Cardiac muscle cell (in vitro differentiated cells and primary cell): ENCODE results near the gene PHACTR2. TPM values are rescaled to one million over a fixed set of nuclear protein-coding genes. Genes with fewer than 3 reads are reported as not detected.

ENCODE experiments used
- DNase-seq, 2 donors: peaks; one replicate each; pipeline versions ENCODE4 v3.0.0 to v3.0.0-alpha.2; 2010 to 2017; ENCODE audit warnings: low read depth in 1 of 2, low spot score in 1 of 2
- H3K27ac ChIP-seq: fragments of 200-600 bp; sonication (generic); 2 replicates; pipeline ENCODE4 v1.5.1; 2016
- H3K27me3 ChIP-seq: fragments of 200-600 bp; sonication (generic); 2 replicates; pipeline ENCODE4 v1.6.0; 2016; ENCODE audit warnings: control low read depth
- H3K36me3 ChIP-seq: fragments of 200-600 bp; sonication (generic); 2 replicates; pipeline ENCODE4 v1.5.1; 2016; ENCODE audit warnings: control low read depth
- H3K4me1 ChIP-seq: fragments of 200-600 bp; sonication (generic); 2 replicates; pipeline ENCODE4 v1.8.1; 2017; ENCODE audit warnings: low read depth, mild to moderate bottlenecking, mixed run types
- H3K4me3 ChIP-seq: fragments of 200-600 bp; sonication (generic); 2 replicates; pipeline ENCODE4 v1.5.1; 2016; ENCODE audit warnings: mild to moderate bottlenecking
- H3K9me3 ChIP-seq: fragments of 200-600 bp; sonication (generic); 2 replicates; pipeline ENCODE4 v1.5.1; 2017; ENCODE audit warnings: low read depth, mild to moderate bottlenecking, control low read depth
- polyA plus RNA-seq: library from polyadenylated mRNA; unstranded; fragments of >200 nt; fragmentation: Nextera tagmentation; extraction: Ambion mirVana; gene quantifications from 2 replicates; pipeline ENCODE4 v1.2.1, GENCODE V29; 2016
- total RNA-seq: library from RNA; depleted of rRNA; stranded (reverse); fragments of >200 nt; gene quantifications from 2 replicates; pipeline ENCODE4 v1.2.3, GENCODE V29; 2016
- TF ChIP-seq, protein P1 (sequence below): IDR thresholded peaks from 2 replicates; pipeline ENCODE4 v1.5.1; 2012; ENCODE audit warnings: low read depth, mild to moderate bottlenecking, low read length

Gene PHACTR2
- total and polyA plus RNA-seq, 2 experiments from 2014 or later, result 47.3 to 52.3 TPM

DNA sequence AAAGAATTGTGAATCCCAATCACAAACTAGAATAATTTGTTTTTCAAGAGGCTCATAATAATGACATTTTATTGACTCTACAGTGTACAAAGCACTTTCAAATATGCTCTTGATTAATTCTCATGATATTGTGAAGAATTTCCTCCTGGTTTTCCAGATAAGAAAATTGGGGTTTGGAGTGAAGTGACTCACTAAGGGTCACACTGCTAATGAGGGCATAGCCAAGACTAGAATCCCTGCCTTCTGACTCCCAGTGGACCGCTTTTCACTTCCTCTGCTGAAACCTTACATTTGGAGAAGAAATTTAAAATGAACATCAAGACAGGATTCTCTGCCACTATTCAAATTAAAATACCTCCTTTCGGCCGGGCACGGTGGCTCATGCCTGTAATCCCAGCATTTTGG is 127.1 kb downstream of the PHACTR2 start:
- H3K36me3 ChIP-seq, result peaks cover 6% of the 10 kb centered on the region
- TF ChIP-seq, protein P1, sequence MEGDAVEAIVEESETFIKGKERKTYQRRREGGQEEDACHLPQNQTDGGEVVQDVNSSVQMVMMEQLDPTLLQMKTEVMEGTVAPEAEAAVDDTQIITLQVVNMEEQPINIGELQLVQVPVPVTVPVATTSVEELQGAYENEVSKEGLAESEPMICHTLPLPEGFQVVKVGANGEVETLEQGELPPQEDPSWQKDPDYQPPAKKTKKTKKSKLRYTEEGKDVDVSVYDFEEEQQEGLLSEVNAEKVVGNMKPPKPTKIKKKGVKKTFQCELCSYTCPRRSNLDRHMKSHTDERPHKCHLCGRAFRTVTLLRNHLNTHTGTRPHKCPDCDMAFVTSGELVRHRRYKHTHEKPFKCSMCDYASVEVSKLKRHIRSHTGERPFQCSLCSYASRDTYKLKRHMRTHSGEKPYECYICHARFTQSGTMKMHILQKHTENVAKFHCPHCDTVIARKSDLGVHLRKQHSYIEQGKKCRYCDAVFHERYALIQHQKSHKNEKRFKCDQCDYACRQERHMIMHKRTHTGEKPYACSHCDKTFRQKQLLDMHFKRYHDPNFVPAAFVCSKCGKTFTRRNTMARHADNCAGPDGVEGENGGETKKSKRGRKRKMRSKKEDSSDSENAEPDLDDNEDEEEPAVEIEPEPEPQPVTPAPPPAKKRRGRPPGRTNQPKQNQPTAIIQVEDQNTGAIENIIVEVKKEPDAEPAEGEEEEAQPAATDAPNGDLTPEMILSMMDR, result no peak
- no peaks in the 10 kb centered on the region for H3K9me3 ChIP-seq
- no peak overlapping the region for H3K27ac ChIP-seq
- no peak overlapping the region for H3K4me3 ChIP-seq
- no peaks in the 10 kb centered on the region for H3K27me3 ChIP-seq
- peak in 1 of 2 donors; percentile 46 for DNase-seq
- no peaks in the 10 kb centered on the region for H3K4me1 ChIP-seq

DNA sequence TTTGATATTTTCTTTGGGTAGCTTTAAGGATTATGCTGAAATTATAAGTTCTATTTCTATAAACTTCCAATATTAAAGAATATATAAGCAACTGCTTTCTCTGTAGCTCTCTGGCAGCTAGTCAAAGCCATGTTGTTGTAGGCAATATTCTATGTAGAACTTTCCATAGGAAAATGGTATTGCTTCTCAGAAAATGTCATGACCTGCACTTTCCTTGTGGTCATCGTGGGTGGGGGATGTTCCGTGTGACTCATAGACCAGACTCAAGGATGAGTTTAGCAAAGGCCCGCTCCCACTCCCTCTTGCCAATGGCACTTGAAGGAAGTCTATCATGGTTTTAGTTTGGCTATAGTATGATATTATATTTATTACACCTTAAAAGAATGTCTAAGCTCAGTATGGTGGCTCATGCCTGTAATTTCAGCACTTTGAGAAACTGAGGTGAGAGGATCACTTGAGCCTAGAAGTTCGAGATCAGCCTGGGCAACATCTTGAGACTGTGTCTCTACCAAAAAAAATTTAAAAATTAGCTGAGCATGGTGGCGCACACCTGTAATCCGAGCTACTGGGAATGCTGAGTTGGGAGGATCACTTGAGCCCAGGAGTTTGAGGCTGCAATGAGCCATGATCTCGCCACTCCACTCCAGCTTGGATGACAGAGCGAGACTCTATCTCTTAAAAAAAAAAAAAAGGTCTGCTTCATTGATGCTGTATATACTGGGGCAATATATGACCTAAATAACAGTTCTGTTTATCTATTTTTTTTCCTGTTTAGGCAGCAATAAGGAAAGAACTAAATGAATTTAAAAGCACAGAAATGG is 128.7 kb downstream of the PHACTR2 start:
- no peaks in the 10 kb centered on the region for H3K27me3 ChIP-seq
- peaks cover 6% of the 10 kb centered on the region for H3K36me3 ChIP-seq
- H3K9me3 ChIP-seq, result no peaks in the 10 kb centered on the region
- H3K4me3 ChIP-seq, result no peak overlapping the region
- H3K27ac ChIP-seq, result no peak overlapping the region
- TF ChIP-seq, protein P1, result no peak
- peak in 1 of 2 donors; percentile 84 for DNase-seq
- H3K4me1 ChIP-seq, result no peaks in the 10 kb centered on the region

DNA sequence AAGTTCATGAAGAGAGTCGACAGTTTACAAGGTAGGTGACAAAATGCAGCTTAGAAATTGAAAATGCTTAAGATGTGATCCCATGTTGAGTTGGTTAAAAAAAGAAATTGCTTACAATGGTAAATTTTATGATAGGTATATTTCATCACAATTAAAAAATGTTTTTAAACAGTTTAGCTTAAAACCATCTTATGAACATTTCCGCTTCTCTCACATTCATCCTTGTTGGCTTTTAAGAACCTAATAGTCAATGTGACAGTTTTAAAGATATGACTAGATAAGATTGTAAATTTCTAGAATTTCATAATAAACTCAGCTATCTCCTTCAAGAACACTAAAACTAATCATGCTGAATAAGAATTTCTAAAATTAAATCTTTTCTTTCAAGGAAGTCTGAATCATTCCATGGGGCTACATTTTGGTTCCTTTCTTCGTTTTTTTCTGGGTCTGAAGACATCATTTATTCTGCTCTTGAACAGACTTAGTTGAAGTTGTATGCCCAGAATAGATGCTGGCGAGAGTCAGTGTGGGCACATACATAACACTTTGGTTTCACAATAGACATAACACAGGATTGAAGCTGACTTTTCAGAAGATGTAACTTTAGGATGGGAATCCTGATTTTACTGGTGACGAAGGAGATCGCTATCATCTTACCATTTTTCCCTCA is 129.5 kb downstream of the PHACTR2 start:
- no peaks in the 10 kb centered on the region for H3K27me3 ChIP-seq
- no peaks in the 10 kb centered on the region for H3K4me1 ChIP-seq
- DNase-seq, result peak in 1 of 2 donors; percentile 62
- H3K36me3 ChIP-seq, result peaks cover 6% of the 10 kb centered on the region
- H3K27ac ChIP-seq, result no peak overlapping the region
- TF ChIP-seq, protein P1, result no peak
- no peaks in the 10 kb centered on the region for H3K9me3 ChIP-seq
- no peak overlapping the region for H3K4me3 ChIP-seq

DNA sequence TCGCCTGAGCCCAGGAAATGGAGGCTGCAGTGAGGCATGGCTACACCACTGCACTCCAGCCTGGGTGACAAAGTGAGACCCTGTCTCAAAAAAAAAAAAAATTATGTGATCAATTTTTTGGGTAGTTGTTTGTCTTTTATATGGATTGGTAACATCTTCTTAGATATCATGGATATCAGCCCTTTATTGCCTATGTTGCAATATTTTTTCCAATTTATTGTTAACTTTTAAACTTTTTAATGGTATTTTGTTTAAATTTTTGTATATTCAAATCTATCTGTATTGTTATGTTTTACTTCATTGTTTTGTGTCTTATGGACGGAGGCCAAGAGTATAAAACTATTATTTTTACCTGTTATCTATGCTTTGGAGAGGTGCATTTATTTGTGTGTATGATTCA is 133.0 kb downstream of the PHACTR2 start:
- DNase-seq, result no peak
- TF ChIP-seq, protein P1, result no peak
- H3K4me1 ChIP-seq, result no peaks in the 10 kb centered on the region
- no peaks in the 10 kb centered on the region for H3K27me3 ChIP-seq
- H3K36me3 ChIP-seq, result peaks cover 6% of the 10 kb centered on the region
- H3K27ac ChIP-seq, result no peak overlapping the region
- no peak overlapping the region for H3K4me3 ChIP-seq
- H3K9me3 ChIP-seq, result no peaks in the 10 kb centered on the region

DNA sequence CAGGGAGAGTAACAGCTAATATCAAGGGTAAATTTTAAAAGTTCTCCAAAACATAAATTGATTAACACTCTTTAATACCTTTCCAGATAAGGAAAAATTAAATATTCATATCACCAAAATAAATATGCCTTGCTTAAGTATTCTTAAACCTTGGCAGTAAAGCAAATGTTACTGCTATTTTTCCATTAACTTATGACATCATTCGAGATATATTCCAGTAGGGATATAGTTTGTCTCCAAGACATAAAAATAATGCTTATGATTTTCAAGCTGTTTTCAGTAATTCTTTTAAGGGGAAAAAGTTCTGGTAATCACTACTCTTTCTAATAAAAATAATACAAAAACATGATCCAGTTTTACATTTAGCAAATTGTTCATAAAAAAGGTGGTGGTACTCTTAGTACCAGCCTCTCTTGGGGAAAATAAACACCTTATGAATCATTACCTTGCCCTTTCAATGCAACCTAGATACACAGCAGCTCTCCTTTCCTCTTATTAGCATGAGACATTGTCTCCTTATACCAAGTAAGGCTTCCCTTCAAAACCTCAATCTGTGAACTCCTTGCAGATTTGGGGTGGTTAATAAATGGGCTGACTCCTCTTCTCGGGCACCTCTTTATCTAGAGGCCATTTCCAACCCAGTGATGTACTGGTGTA is 133.9 kb downstream of the PHACTR2 start:
- Histone ChIP-seq H3K27ac (no peak overlapping the region), H3K36me3 (peaks cover 6% of the 10 kb centered on the region), H3K4me1 (no peaks in the 10 kb centered on the region), H3K9me3 (no peaks in the 10 kb centered on the region), H3K27me3 (no peaks in the 10 kb centered on the region), H3K4me3 (no peak overlapping the region)
- DNase-seq, result no peak
- TF ChIP-seq, protein P1, result no peak
